Measurements from ENCODE around the gene VASH1.

- no peak for TF ChIP-seq CTCF (optimal IDR thresholded peaks at IDR 0.05 in 1 of 3, IDR thresholded peaks at IDR 0.05 in 1 of 3, conservative IDR thresholded peaks at IDR 0.05 in 1 of 3; ENCODE audit: extremely low read depth in 1 of 3, insufficient read depth in 2 of 3, low read length in 3 of 3)
- TF ChIP-seq EZH2 (IDR thresholded peaks at IDR 0.05; ENCODE audit: low read length): no peak
Measured at GRCh38 chr14:76752744-76753143, 8.5 kb upstream of the VASH1 start.

Measured in keratinocyte (primary cell).